RPMI8226 (cell line): ENCODE results near the gene IL17REL.
A peak's percentile ranks its signal among the peaks of the same experiment; 100 is the strongest.

Source experiments
- DNase-seq: peaks from one replicate; pipeline ENCODE4 v3.0.0-alpha.2; 2015

IL17REL gene

DNA sequence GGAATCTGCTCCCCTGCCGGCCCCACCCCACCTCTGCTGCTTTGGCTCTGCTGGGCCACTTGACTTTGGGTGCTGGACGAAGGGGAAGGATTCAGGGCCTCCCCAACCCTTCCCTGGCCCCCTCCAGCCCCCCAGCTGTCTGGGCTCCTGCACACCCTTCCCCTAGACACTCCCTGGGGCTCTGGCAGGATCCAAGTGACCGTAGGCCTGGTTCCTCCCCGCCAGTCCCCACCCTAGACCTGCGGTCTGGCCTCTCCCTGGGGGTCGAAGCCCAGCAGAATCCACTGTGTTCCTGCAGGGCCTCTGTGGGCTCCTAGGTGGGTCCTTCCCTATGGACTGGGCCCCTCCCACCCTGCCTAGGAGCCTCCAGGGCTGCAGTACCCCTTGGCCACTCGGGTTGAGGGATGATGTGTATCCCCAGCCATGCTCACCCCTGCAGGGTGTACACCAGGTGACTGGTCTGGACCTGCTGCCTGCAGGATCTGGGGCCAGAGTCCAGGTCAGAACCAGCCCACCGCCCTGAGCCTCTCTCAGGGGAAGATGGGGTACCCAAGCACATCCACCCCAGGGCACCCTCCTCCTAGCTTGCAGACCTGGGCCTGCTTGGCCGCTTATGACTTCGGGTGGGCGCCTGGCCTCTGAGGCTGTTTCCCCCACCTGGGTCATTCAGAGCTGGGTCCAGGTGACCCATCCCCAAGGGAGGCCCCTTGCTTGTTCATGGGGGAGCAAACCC lies 46.4 kb downstream of the IL17REL start:
- no peak for DNase-seq

- peak; percentile 37 for DNase-seq
Measured at GRCh38 chr22:49965091-49966040, 47.2 kb downstream of the IL17REL start.

- no peak for DNase-seq
Measured at GRCh38 chr22:49964136-49965090, 48.2 kb downstream of the IL17REL start.

DNA sequence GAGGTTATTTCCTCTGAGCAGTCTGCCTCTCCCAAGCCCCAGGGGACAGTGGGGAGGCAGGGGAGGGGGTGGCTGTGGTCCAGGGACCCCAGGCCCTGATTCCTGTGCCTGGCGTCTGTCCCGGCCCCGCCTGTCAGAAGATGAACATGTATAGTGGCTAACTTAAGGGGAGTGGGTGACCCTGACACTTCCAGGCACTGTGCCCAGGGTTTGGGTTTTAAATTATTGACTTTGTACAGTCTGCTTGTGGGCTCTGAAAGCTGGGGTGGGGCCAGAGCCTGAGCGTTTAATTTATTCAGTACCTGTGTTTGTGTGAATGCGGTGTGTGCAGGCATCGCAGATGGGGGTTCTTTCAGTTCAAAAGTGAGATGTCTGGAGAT lies 48.9 kb downstream of the IL17REL start:
- no peak for DNase-seq

GRCh38 chr22:49962751-49963646 lies 49.6 kb downstream of the IL17REL start:
- DNase-seq: no peak

GRCh38 chr22:49962012-49962750 lies 50.4 kb downstream of the IL17REL start:
- DNase-seq: peak; percentile 89

DNA sequence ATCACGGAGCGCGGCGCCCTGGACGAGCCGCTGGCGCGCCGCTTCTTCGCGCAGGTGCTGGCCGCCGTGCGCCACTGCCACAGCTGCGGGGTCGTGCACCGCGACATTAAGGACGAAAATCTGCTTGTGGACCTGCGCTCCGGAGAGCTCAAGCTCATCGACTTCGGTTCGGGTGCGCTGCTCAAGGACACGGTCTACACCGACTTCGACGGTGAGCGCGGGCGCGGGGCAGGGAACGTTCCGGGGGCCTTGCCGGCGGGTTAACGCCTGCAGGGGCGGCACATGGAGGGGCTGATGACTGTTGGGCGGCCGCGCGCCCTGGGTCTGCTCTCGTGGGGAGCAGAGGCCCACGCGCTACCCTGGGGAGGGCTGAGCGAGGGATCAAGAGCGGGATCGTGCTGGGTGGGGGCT lies 51.0 kb downstream of the IL17REL start:
- DNase-seq: no peak

DNA sequence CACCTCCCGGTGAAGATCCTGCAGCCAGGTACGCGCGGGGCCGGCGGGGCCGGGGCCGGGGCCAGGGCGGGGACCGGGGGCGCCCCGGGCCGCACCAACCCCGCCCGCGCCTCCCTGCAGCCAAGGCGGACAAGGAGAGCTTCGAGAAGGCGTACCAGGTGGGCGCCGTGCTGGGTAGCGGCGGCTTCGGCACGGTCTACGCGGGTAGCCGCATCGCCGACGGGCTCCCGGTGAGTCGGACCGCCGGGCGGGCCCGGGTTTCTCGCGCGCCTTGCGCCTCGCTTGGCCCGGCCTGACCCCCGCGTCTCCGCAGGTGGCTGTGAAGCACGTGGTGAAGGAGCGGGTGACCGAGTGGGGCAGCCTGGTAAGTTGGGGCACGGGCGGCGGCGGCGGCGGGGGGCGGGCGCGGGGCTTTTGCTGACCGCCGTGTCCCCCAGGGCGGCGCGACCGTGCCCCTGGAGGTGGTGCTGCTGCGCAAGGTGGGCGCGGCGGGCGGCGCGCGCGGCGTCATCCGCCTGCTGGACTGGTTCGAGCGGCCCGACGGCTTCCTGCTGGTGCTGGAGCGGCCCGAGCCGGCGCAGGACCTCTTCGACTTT lies 51.5 kb downstream of the IL17REL start:
- peak; percentile 51 for DNase-seq

GRCh38 chr22:49960159-49961004 lies 52.2 kb downstream of the IL17REL start, which contains the start of gene PIM3:
Gene PIM3, plus strand, starts transcription at chr22:49960772. Its CDS starts 176 bp downstream, at chr22:49960948.
- peak; percentile 99 for DNase-seq

GRCh38 chr22:49959782-49960158 lies 52.8 kb downstream of the IL17REL start:
- no peak for DNase-seq

- no peak for DNase-seq
Measured at GRCh38 chr22:49958931-49959781, 53.4 kb downstream of the IL17REL start.

- DNase-seq: no peak
Measured at GRCh38 chr22:49958366-49958921, 54.1 kb downstream of the IL17REL start.

DNA sequence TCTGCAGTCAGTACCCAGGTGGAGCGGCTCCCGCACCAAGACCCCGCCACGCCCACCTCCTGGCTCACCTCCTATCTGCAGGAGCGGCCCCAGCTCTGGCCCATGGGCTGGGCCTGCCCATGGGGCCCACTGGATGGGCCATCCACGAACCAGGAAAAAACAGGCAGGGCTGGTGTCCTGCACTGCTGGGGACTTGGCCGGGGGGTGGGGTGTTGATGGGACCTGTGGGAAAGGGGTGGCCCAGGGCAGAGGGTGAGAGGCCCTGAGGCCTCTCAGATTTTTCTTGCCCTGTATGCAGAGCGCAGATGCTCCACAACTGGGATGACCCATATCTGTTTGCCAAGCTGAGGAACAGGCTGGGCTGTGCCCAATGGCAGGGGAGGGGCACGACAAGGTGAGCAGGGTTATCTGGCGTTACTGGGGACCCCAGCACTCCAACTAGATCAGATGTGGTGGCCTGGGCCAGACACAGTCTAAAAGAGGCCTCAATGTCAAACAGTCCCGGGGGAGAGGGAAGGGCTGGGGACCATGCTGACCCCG lies 54.7 kb downstream of the IL17REL start:
- DNase-seq: no peak

DNA sequence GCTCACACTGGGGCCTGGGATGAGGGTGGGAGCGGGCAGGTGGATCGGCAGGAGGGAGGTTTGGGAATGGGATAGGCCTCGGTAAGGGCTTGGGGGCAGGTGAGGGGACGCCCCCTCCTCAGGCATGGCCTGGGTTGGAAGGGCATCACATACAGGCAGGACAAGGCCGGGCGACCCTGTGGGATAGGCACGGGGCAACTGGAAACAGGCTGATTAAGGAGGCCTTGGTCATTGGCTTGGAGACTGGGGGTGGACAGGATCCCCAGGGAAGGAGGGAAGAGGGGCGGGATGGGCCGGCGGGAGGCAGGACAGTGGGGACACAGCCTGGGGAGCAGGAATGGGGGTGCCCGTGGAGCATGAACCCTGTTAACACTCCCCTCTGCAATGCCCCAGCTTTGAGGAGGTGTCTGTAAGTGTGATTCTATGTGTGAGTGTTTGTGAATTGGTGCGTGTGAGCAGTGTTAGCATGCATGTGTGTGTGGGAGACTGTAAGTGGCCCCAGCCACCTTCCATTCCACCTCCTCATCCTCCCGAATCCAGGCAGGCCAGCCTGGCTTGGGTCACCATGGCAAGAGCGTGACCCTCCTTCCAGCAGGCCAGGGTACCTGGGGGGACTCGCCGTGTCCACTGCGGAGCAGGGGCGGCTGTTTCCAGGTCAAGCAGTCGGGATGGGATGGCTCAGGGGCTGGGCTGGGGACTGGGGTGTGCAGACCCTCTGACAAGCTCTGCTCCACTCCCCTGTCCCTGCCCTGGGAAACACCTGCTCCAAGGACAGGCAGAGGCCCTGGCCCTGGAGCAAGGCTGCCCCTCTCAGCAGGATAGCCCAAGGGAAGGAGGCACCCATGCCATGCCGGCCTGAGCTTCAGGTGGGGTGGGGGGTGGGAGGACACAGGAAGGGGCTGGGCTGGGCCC lies 55.4 kb downstream of the IL17REL start:
- DNase-seq: no peak

DNA sequence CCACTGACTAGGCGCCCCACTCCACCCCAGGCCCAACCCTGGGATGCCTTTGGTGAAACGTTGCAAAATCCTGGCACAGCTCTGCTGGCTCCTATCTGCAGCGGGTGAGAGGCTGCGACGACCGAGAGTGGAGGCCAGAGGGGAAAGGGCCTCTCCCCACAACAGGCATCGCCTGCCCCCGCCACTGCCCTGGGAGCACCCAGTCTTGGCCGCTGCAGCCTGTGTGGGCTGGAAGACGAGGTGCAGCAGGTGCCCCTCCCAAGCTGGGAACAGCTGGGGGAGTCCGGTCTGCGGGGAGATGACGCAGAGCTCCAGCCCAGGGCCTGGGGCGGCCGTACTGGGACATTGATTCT lies 56.2 kb downstream of the IL17REL start:
- DNase-seq: no peak

GRCh38 chr22:49955581-49956417 lies 56.8 kb downstream of the IL17REL start:
- no peak for DNase-seq
